Esophagus (tissue), 2 donors: ENCODE results near the gene SPIN2A. TPM values are rescaled to one million over a fixed set of nuclear protein-coding genes. Genes with fewer than 3 reads are reported as not detected.
"Not testable (repeated sequence)": the region's sequence is repeated elsewhere in the genome, so short reads cannot be mapped to it uniquely, and the experiment has no call there.

Experiments used
- H3K27ac ChIP-seq, 2 donors: one replicate each; pipeline ENCODE4 v1.5.1; 2013; ENCODE audit warnings: low read depth in 2 of 2, mild to moderate bottlenecking in 2 of 2, inconsistent platforms in 1 of 2, low read length in 1 of 2, moderate library complexity in 1 of 2
- H3K27me3 ChIP-seq, 2 donors: one replicate each; pipeline ENCODE4 v1.6.1; 2013; ENCODE audit warnings: low read length in 2 of 2, control low read depth in 1 of 2, mild to moderate bottlenecking in 1 of 2; ENCODE audit not compliant: insufficient read depth in 2 of 2, control insufficient read depth in 1 of 2
- H3K36me3 ChIP-seq, 2 donors: one replicate each; pipeline ENCODE4 v1.6.1; 2013; ENCODE audit warnings: low read length in 1 of 2; ENCODE audit not compliant: control insufficient read depth in 2 of 2, insufficient read depth in 2 of 2
- H3K4me1 ChIP-seq, 2 donors: one replicate each; pipeline ENCODE4 v1.6.1; 2013; ENCODE audit warnings: low read length in 1 of 2; ENCODE audit not compliant: control insufficient read depth in 2 of 2, insufficient read depth in 2 of 2
- H3K4me3 ChIP-seq, 2 donors: one replicate each; pipeline ENCODE4 v1.5.1; 2013; ENCODE audit warnings: low read length in 2 of 2, mild to moderate bottlenecking in 2 of 2, low read depth in 1 of 2, moderate library complexity in 1 of 2
- H3K9me3 ChIP-seq, 2 donors: one replicate each; pipeline ENCODE4 v1.6.1; 2013; ENCODE audit warnings: mild to moderate bottlenecking in 2 of 2, low read depth in 1 of 2, low read length in 1 of 2, moderate library complexity in 1 of 2; ENCODE audit not compliant: control insufficient read depth in 2 of 2, insufficient read depth in 1 of 2
- WGBS, 2 donors: extraction: QIAGEN DNeasy Blood & Tissue Kit; methylation state at CpG; one replicate each; pipeline ENCODE4 v1.1.7; 2013; 5-methylcytosine and 5-hydroxymethylcytosine counted together
- polyA plus RNA-seq, 2 donors: library from polyadenylated mRNA; stranded (reverse); fragments of 200-250 nt; gene quantifications; one replicate each; pipeline ENCODE4 v1.2.3, GENCODE V29; 2013
- donor health status: healthy with polysubstance abuse.
- donor health status: Bipolar disorder and iron deficiency.

The SPIN2A gene
- polyA plus RNA-seq, result under 1 TPM; 0.16 to 0.39 TPM

- not testable (repeated sequence) for H3K4me3 ChIP-seq, H3K27ac ChIP-seq, H3K36me3 ChIP-seq, H3K4me1 ChIP-seq, H3K9me3 ChIP-seq, H3K27me3 ChIP-seq
- 39 to 50% methylated on average over 26 to 27 of the region's 27 CpGs for WGBS, 2 donors
These were observed at the start of gene SPIN2A for GRCh38 chrX:57137073-57137472. Gene SPIN2A (minus strand): TSS chrX:57137397. CDS start chrX:57136597, 800 bp downstream.

- H3K4me3 ChIP-seq, result no peak overlapping the region
- H3K4me1 ChIP-seq, result no peaks in the 10 kb centered on the region
- H3K9me3 ChIP-seq, result no peaks in the 10 kb centered on the region
- H3K27ac ChIP-seq, result no peak overlapping the region
- H3K27me3 ChIP-seq, result no peaks in the 10 kb centered on the region
- no peaks in the 10 kb centered on the region for H3K36me3 ChIP-seq
These were observed 41.4 kb upstream of the SPIN2A start for GRCh38 chrX:57178605-57179004.

DNA sequence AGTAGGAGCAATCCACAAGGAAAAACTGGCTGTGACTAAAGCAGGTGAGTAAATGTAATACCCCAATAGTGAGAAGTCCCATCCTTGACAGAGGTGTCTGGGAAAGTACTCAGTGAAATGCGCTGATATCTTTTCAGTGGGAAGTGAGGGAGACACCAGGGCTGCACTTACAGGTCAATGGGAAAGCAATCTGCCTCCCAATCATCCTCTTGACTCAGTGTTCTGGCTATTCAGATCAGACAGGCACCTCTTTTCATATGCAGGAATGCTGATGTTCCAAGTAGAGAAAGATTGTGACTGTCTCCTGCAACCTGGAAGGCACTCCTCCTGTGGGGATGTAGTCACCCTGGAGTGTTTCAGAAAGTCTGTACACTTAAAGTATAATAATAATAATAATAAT lies 39.9 kb upstream of the SPIN2A start:
- no peaks in the 10 kb centered on the region for H3K27me3 ChIP-seq
- H3K9me3 ChIP-seq, result no peaks in the 10 kb centered on the region
- WGBS, 2 donors, result 31 to 63% methylated on average over 1 of the region's 1 CpG

DNA sequence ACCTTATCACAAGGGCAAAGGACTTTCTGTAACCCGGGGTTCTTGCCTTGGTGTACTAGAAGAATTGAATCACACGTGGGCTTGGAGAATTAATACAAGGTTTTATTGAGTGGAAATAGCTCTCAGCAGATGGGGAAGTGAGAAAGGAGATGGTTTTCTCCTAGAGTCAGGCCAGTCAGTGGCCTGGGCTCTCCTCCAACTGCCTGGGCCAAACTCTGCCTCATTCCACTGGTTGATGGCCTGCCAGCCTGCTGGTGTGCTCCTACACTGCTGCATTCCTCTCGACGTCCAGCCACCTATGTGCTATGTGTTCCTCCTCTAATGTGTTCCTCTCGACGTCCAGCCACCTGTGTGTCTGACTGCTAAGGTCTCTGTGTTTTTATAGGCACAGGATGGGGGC lies 35.3 kb upstream of the SPIN2A start:
- peaks cover 0 to 2% of the 10 kb centered on the region in 2 donors for H3K27me3 ChIP-seq
- H3K27ac ChIP-seq, result no peak overlapping the region
- H3K4me1 ChIP-seq, result no peaks in the 10 kb centered on the region
- no peaks in the 10 kb centered on the region for H3K36me3 ChIP-seq
- no peak overlapping the region for H3K4me3 ChIP-seq
- H3K9me3 ChIP-seq, result no peaks in the 10 kb centered on the region
- 67 to 75% methylated on average over 6 of the region's 6 CpGs for WGBS, 2 donors

More for the DNA sequence above, 39.9 kb upstream of the SPIN2A start:
- H3K36me3 ChIP-seq, result no peaks in the 10 kb centered on the region
- no peaks in the 10 kb centered on the region for H3K4me1 ChIP-seq
- H3K27ac ChIP-seq, result no peak overlapping the region
- no peak overlapping the region for H3K4me3 ChIP-seq

DNA sequence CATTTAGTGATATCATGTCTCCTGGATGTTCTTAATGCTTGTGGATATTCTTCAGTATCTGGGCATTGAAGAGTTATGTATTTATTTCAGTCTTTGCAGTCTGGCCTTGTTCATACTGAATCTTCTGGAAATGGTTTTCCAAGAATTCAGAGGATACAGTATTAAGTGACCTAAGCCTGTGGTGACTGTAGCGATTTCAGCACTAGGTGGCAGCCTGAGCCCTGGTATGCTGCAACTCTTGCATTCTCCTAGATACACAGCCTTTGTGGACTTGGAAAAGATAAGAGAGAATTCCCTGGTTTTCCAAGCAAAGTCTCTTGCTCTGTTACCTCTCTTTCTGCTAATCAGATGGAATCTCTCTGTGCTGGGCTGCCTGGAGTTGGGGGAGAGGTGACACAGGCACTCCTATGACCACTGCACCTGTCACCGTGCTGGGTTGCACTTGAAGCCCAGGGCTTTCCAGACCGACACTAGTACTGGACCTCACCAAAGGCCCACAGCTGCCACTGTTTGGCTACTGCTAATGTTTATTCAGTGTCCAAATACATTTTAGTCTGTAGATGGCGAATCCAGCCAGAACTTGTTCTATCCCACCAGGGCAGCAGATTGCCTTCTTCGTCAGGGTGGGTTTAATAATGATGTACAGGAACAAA lies 19.3 kb upstream of the SPIN2A start:
- no peaks in the 10 kb centered on the region for H3K36me3 ChIP-seq
- 64 to 79% methylated on average over 5 of the region's 5 CpGs for WGBS, 2 donors

DNA sequence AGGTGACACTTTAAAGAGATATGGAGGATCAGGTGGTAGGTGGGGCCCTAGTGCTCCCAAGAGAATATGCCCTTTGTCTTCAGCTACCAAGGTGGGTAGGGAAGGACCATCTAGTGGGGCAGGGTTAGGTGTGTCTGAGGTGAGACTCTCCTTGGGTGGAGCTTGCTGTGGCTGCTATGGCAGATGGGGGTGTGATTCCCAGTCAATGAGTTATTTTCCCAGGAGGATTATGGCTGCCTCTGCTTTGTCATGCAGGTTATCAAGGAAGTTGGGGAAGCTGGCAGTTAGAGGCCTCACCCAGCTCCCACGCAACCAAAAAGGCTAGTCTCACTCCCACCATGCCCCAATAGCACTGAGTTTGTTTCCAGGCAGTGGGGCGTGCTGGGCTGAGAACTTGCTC lies 18.0 kb upstream of the SPIN2A start:
- Histone ChIP-seq H3K9me3 (peaks cover 0 to 4% of the 10 kb centered on the region in 2 donors), H3K36me3 (no peaks in the 10 kb centered on the region), H3K27ac (no peak overlapping the region), H3K4me3 (no peak overlapping the region), H3K4me1 (no peaks in the 10 kb centered on the region), H3K27me3 (no peaks in the 10 kb centered on the region)
- 86 to 92% methylated on average over 2 of the region's 2 CpGs for WGBS, 2 donors

More for the DNA sequence above, 19.3 kb upstream of the SPIN2A start:
- Histone ChIP-seq H3K9me3 (peaks cover 0 to 4% of the 10 kb centered on the region in 2 donors), H3K4me3 (no peak overlapping the region), H3K27ac (no peak overlapping the region), H3K27me3 (no peaks in the 10 kb centered on the region), H3K4me1 (no peaks in the 10 kb centered on the region)

DNA sequence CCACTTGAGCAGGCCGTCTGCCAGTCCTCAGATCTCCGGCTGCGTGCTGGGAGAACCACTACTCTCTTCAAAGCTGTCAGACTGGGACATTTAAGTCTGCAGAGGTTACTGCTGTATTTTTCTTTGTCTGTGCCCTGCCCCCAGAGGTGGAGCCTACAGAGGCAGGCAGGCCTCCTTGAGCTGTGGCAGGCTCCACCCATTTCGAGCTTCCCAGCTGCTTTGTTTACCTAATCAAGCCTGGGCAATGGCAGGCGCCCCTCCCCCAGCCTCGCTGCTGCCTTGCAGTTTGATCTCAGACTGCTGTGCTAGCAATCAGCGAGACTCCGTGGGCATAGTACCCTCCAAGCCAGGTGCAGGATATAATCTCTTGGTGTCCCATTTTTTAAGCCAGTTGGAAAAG lies 15.0 kb upstream of the SPIN2A start:
- H3K27me3 ChIP-seq, H3K27ac ChIP-seq, H3K4me3 ChIP-seq, H3K4me1 ChIP-seq, H3K9me3 ChIP-seq, H3K36me3 ChIP-seq: not testable (repeated sequence)
- WGBS, 2 donors, result 78 to 92% methylated on average over 8 of the region's 8 CpGs

DNA sequence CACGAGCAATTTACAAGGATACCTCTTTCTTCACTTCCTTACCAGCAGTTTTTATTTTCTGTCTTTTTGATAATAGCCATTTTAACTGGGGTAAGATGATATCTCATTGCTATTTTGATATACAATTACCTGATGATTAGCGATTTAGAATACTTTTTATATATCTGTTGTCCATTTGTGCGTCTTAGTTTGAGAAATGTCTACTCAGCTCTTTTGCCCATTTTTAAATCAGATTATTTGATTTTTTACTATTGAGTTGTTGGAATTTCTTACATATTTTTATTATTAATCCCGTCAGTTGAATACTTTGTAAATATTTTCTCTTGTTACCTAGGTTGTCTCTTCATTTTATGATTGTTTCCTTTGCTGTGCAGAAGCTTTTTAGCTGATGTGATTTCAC lies 1.5 kb upstream of the SPIN2A start:
- Histone ChIP-seq H3K4me3 (no peak overlapping the region), H3K9me3 (no peaks in the 10 kb centered on the region), H3K4me1 (no peaks in the 10 kb centered on the region), H3K27ac (no peak overlapping the region), H3K36me3 (no peaks in the 10 kb centered on the region), H3K27me3 (no peaks in the 10 kb centered on the region)
- 69 to 94% methylated on average over 4 of the region's 4 CpGs for WGBS, 2 donors

DNA sequence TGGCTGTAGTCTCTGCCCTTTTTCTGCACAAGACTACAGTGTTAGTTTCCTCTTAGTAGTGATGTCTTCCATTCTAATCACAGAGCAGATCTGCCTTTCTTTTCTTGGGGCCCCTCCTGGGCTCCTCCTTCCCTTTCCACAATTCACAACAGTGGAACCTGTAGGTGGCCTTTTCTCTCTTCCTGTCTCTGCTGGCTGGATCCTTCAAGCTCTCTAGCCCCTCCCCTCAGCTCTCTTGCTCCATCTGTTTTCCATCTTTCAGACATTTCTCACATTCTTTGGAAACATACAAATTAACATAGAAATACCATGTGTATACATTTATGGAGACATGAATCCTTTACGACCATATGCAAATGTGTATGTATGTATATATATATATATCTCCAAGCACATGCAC lies 304 bp upstream of the SPIN2A start:
- 27 to 73% methylated on average over 1 of the region's 1 CpG for WGBS, 2 donors

DNA sequence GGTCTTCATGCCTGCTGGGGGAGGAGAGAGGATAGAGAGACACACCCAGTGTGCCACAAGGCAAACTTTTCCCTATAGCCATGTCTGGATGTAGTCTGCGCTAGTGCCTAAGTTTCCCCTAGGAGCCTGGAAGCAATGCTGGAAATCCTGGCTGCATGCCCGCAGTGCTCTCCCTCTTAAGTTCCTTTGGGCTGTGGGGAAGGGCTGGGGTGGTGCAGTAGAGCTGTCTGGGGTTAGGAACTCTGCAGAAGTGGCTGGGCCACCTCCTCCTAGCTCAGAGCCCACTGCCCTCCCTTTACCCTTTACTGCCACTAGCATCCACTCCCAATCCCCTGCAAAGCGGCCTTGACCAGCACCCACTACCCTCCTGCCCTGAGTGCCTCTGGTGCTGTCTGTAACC lies 608 bp downstream of the SPIN2A start:
- H3K9me3 ChIP-seq, H3K36me3 ChIP-seq, H3K27ac ChIP-seq, H3K4me1 ChIP-seq, H3K27me3 ChIP-seq, H3K4me3 ChIP-seq: not testable (repeated sequence)
- 82% methylated on average over 1 of the region's 3 CpGs; no CpG with 5 or more reads in 1 of the 2 donors for WGBS, 2 donors

More for the DNA sequence above, 304 bp upstream of the SPIN2A start:
- Histone ChIP-seq H3K9me3 (no peaks in the 10 kb centered on the region), H3K36me3 (no peaks in the 10 kb centered on the region), H3K27me3 (no peaks in the 10 kb centered on the region), H3K4me3 (no peak overlapping the region), H3K4me1 (no peaks in the 10 kb centered on the region), H3K27ac (no peak overlapping the region)
